ENCODE data around the gene ASB10. TPM values are rescaled to one million over a fixed set of nuclear protein-coding genes. Genes with fewer than 3 reads are reported as not detected.

Gene ASB10
- total and polyA plus RNA-seq, 4 donors = 0.12 TPM; not detected in 3

GRCh38 chr7:151139071-151139790, 47.8 kb downstream of the ASB10 start:
- Histone ChIP-seq H3K27me3 (ENCODE audit: control insufficient read depth, insufficient read depth, low read length) (no peaks in the 10 kb centered on the region), H3K4me1 (ENCODE audit: control insufficient read depth, insufficient read depth, low read length) (peaks cover 84% of the 10 kb centered on the region), H3K27ac (ENCODE audit: low read depth, low read length) (no peak overlapping the region), H3K36me3 (ENCODE audit: control insufficient read depth, insufficient read depth, low read length) (peaks cover 97% of the 10 kb centered on the region), H3K9me3 (ENCODE audit: control insufficient read depth, insufficient read depth, low read length) (no peaks in the 10 kb centered on the region), H3K4me3 (ENCODE audit: low read depth, low read length) (no peak overlapping the region)
- WGBS (ENCODE audit: insufficient coverage) = 62% methylated on average over 10 of the region's 18 CpGs
- DNase-seq (ENCODE audit: low read depth in 4 of 6, low spot score in 6 of 6) = peak in 2 of 6 donors; percentile 57 to 88

- H3K27me3 ChIP-seq (ENCODE audit: control insufficient read depth, insufficient read depth, low read length) = no peaks in the 10 kb centered on the region
- H3K4me3 ChIP-seq (ENCODE audit: low read depth, low read length) = no peak overlapping the region
- WGBS (ENCODE audit: insufficient coverage) = 45% methylated on average over 21 of the region's 30 CpGs
- H3K4me1 ChIP-seq (ENCODE audit: control insufficient read depth, insufficient read depth, low read length) = peaks cover 80% of the 10 kb centered on the region
- H3K9me3 ChIP-seq (ENCODE audit: control insufficient read depth, insufficient read depth, low read length) = no peaks in the 10 kb centered on the region
- no peak overlapping the region for H3K27ac ChIP-seq (ENCODE audit: low read depth, low read length)
- DNase-seq (ENCODE audit: low read depth in 4 of 6, low spot score in 6 of 6) = peak in 1 of 6 donors; percentile 72
- H3K36me3 ChIP-seq (ENCODE audit: control insufficient read depth, insufficient read depth, low read length) = peaks cover 97% of the 10 kb centered on the region
These were observed 48.7 kb downstream of the ASB10 start for GRCh38 chr7:151138153-151138851.

- Histone ChIP-seq H3K27me3 (ENCODE audit: control insufficient read depth, insufficient read depth, low read length) (no peaks in the 10 kb centered on the region), H3K4me1 (ENCODE audit: control insufficient read depth, insufficient read depth, low read length) (peaks cover 80% of the 10 kb centered on the region), H3K27ac (ENCODE audit: low read depth, low read length) (no peak overlapping the region), H3K36me3 (ENCODE audit: control insufficient read depth, insufficient read depth, low read length) (peaks cover 97% of the 10 kb centered on the region), H3K4me3 (ENCODE audit: low read depth, low read length) (no peak overlapping the region), H3K9me3 (ENCODE audit: control insufficient read depth, insufficient read depth, low read length) (no peaks in the 10 kb centered on the region)
- DNase-seq (ENCODE audit: low read depth in 4 of 6, low spot score in 6 of 6) = no peak
- WGBS (ENCODE audit: insufficient coverage) = 72% methylated on average over 11 of the region's 11 CpGs
These were observed 49.3 kb downstream of the ASB10 start for GRCh38 chr7:151137791-151138152.

GRCh38 chr7:151137076-151137675, 49.9 kb downstream of the ASB10 start:
- DNase-seq (ENCODE audit: low read depth in 4 of 6, low spot score in 6 of 6) = peak in 1 of 6 donors; percentile 54
- Histone ChIP-seq H3K9me3 (ENCODE audit: control insufficient read depth, insufficient read depth, low read length) (no peaks in the 10 kb centered on the region), H3K27ac (ENCODE audit: low read depth, low read length) (no peak overlapping the region), H3K4me3 (ENCODE audit: low read depth, low read length) (no peak overlapping the region), H3K4me1 (ENCODE audit: control insufficient read depth, insufficient read depth, low read length) (peaks cover 80% of the 10 kb centered on the region), H3K27me3 (ENCODE audit: control insufficient read depth, insufficient read depth, low read length) (no peaks in the 10 kb centered on the region), H3K36me3 (ENCODE audit: control insufficient read depth, insufficient read depth, low read length) (peaks cover 97% of the 10 kb centered on the region)
- WGBS (ENCODE audit: insufficient coverage) = 69% methylated on average over 6 of the region's 22 CpGs

GRCh38 chr7:151135866-151136843, 50.9 kb downstream of the ASB10 start:
- 79% methylated on average over 30 of the region's 33 CpGs for WGBS (ENCODE audit: insufficient coverage)
- Histone ChIP-seq H3K9me3 (ENCODE audit: control insufficient read depth, insufficient read depth, low read length) (no peaks in the 10 kb centered on the region), H3K4me3 (ENCODE audit: low read depth, low read length) (no peak overlapping the region), H3K27me3 (ENCODE audit: control insufficient read depth, insufficient read depth, low read length) (no peaks in the 10 kb centered on the region), H3K4me1 (ENCODE audit: control insufficient read depth, insufficient read depth, low read length) (peaks cover 81% of the 10 kb centered on the region), H3K36me3 (ENCODE audit: control insufficient read depth, insufficient read depth, low read length) (peaks cover 97% of the 10 kb centered on the region), H3K27ac (ENCODE audit: low read depth, low read length) (no peak overlapping the region)
- peak in 2 of 6 donors; percentile 43 to 87 for DNase-seq (ENCODE audit: low read depth in 4 of 6, low spot score in 6 of 6)

GRCh38 chr7:151135525-151135845, 51.6 kb downstream of the ASB10 start:
- Histone ChIP-seq H3K27me3 (ENCODE audit: control insufficient read depth, insufficient read depth, low read length) (no peaks in the 10 kb centered on the region), H3K9me3 (ENCODE audit: control insufficient read depth, insufficient read depth, low read length) (no peaks in the 10 kb centered on the region), H3K4me3 (ENCODE audit: low read depth, low read length) (no peak overlapping the region), H3K27ac (ENCODE audit: low read depth, low read length) (no peak overlapping the region), H3K4me1 (ENCODE audit: control insufficient read depth, insufficient read depth, low read length) (peaks cover 82% of the 10 kb centered on the region), H3K36me3 (ENCODE audit: control insufficient read depth, insufficient read depth, low read length) (peaks cover 97% of the 10 kb centered on the region)
- no peak for DNase-seq (ENCODE audit: low read depth in 4 of 6, low spot score in 6 of 6)
- WGBS (ENCODE audit: insufficient coverage) = 91% methylated on average over 5 of the region's 5 CpGs

- Histone ChIP-seq H3K36me3 (ENCODE audit: control insufficient read depth, insufficient read depth, low read length) (peaks cover 100% of the 10 kb centered on the region), H3K27me3 (ENCODE audit: control insufficient read depth, insufficient read depth, low read length) (no peaks in the 10 kb centered on the region), H3K27ac (ENCODE audit: low read depth, low read length) (no peak overlapping the region), H3K4me3 (ENCODE audit: low read depth, low read length) (no peak overlapping the region), H3K9me3 (ENCODE audit: control insufficient read depth, insufficient read depth, low read length) (no peaks in the 10 kb centered on the region), H3K4me1 (ENCODE audit: control insufficient read depth, insufficient read depth, low read length) (peaks cover 87% of the 10 kb centered on the region)
- no peak for DNase-seq (ENCODE audit: low read depth in 4 of 6, low spot score in 6 of 6)
- WGBS (ENCODE audit: insufficient coverage) = 97% methylated on average over 12 of the region's 14 CpGs
These were observed 52.1 kb downstream of the ASB10 start for GRCh38 chr7:151134743-151135524.

GRCh38 chr7:151133986-151134742, 52.9 kb downstream of the ASB10 start:
- Histone ChIP-seq H3K27me3 (ENCODE audit: control insufficient read depth, insufficient read depth, low read length) (no peaks in the 10 kb centered on the region), H3K27ac (ENCODE audit: low read depth, low read length) (no peak overlapping the region), H3K36me3 (ENCODE audit: control insufficient read depth, insufficient read depth, low read length) (peaks cover 100% of the 10 kb centered on the region), H3K9me3 (ENCODE audit: control insufficient read depth, insufficient read depth, low read length) (no peaks in the 10 kb centered on the region), H3K4me3 (ENCODE audit: low read depth, low read length) (no peak overlapping the region), H3K4me1 (ENCODE audit: control insufficient read depth, insufficient read depth, low read length) (peaks cover 87% of the 10 kb centered on the region)
- 84% methylated on average over 24 of the region's 24 CpGs for WGBS (ENCODE audit: insufficient coverage)
- no peak for DNase-seq (ENCODE audit: low read depth in 4 of 6, low spot score in 6 of 6)

Measured in spinal cord (tissue), 10 donors.